BLaER1 (cell line): ENCODE results near the gene GLRX5.
"Not testable (repeated sequence)": the region's sequence is repeated elsewhere in the genome, so short reads cannot be mapped to it uniquely, and the experiment has no call there.

ENCODE experiments used
- H3K27ac ChIP-seq: shearing (Covaris generic); formaldehyde crosslinking; 2 replicates; pipeline ENCODE4 v1.8.1; 2022
- H3K27me3 ChIP-seq: shearing (Covaris generic); formaldehyde crosslinking; 2 replicates; pipeline ENCODE4 v1.8.1; 2022
- H3K36me3 ChIP-seq: shearing (Covaris generic); formaldehyde crosslinking; 2 replicates; pipeline ENCODE4 v1.8.1; 2022
- H3K4me1 ChIP-seq: shearing (Covaris generic); formaldehyde crosslinking; 2 replicates; pipeline ENCODE4 v1.8.1; 2022
- H3K4me2 ChIP-seq: shearing (Covaris generic); formaldehyde crosslinking; 2 replicates; pipeline ENCODE4 v1.8.1; 2022
- H3K4me3 ChIP-seq: shearing (Covaris generic); formaldehyde crosslinking; 2 replicates; pipeline ENCODE4 v1.8.1; 2022
- H3K9ac ChIP-seq: shearing (Covaris generic); formaldehyde crosslinking; 2 replicates; pipeline ENCODE4 v1.8.1; 2022
- H3K9me3 ChIP-seq: shearing (Covaris generic); formaldehyde crosslinking; 2 replicates; pipeline ENCODE4 v1.8.1; 2022
- H4K20me1 ChIP-seq: shearing (Covaris generic); formaldehyde crosslinking; 2 replicates; pipeline ENCODE4 v1.8.1; 2022
- Cebpa-rat ChIP-seq: shearing (Covaris generic); IDR thresholded peaks from 2 replicates; pipeline ENCODE4 v1.8.1; 2022

Gene GLRX5

GRCh38 chr14:95505030-95505589 is 29.7 kb upstream of the GLRX5 start:
- H3K4me2 ChIP-seq: peak overlapping the region; percentile 92
- peak overlapping the region; percentile 36; the same call in 1 of the 2 replicates for H3K9ac ChIP-seq
- no peaks in the 10 kb centered on the region for H3K27me3 ChIP-seq
- H3K27ac ChIP-seq: peak overlapping the region; percentile 90
- H3K36me3 ChIP-seq: peaks cover 97% of the 10 kb centered on the region
- TF ChIP-seq Cebpa-rat: no peak
- H3K4me3 ChIP-seq: no peak overlapping the region
- H3K9me3 ChIP-seq: no peaks in the 10 kb centered on the region
- H4K20me1 ChIP-seq: peaks cover 100% of the 10 kb centered on the region
- peaks cover 100% of the 10 kb centered on the region for H3K4me1 ChIP-seq

- H3K27me3 ChIP-seq: no peaks in the 10 kb centered on the region
- no peaks in the 10 kb centered on the region for H3K9me3 ChIP-seq
- peak overlapping the region; percentile 90 for H3K27ac ChIP-seq
- H3K36me3 ChIP-seq: peaks cover 91% of the 10 kb centered on the region
- H3K4me2 ChIP-seq: peak overlapping the region; percentile 92
- H3K4me3 ChIP-seq: peak overlapping the region; percentile 43
- H3K4me1 ChIP-seq: peaks cover 100% of the 10 kb centered on the region
- H4K20me1 ChIP-seq: peaks cover 97% of the 10 kb centered on the region
- peak overlapping the region; percentile 94 for H3K9ac ChIP-seq
- TF ChIP-seq Cebpa-rat: no peak
Measured at GRCh38 chr14:95507174-95507573, 27.7 kb upstream of the GLRX5 start.

GRCh38 chr14:95507701-95508103 is 27.1 kb upstream of the GLRX5 start:
- H3K9me3 ChIP-seq: no peaks in the 10 kb centered on the region
- no peaks in the 10 kb centered on the region for H3K27me3 ChIP-seq
- peak overlapping the region; percentile 92 for H3K4me2 ChIP-seq
- H3K4me3 ChIP-seq: peak overlapping the region; percentile 43
- peaks cover 99% of the 10 kb centered on the region for H3K4me1 ChIP-seq
- peak overlapping the region; percentile 90 for H3K27ac ChIP-seq
- H4K20me1 ChIP-seq: peaks cover 92% of the 10 kb centered on the region
- peak overlapping the region; percentile 94 for H3K9ac ChIP-seq
- H3K36me3 ChIP-seq: peaks cover 86% of the 10 kb centered on the region
- no peak for TF ChIP-seq Cebpa-rat

- Histone ChIP-seq H3K4me1 (peaks cover 93% of the 10 kb centered on the region), H3K27ac (peak overlapping the region; percentile 90), H3K9me3 (no peaks in the 10 kb centered on the region), H3K4me2 (peak overlapping the region; percentile 92), H4K20me1 (peaks cover 85% of the 10 kb centered on the region), H3K9ac (peak overlapping the region; percentile 94), H3K4me3 (peak overlapping the region; percentile 89), H3K27me3 (no peaks in the 10 kb centered on the region), H3K36me3 (peaks cover 85% of the 10 kb centered on the region)
- no peak for TF ChIP-seq Cebpa-rat
Measured at GRCh38 chr14:95508377-95508776, 26.5 kb upstream of the GLRX5 start.

GRCh38 chr14:95509495-95509894 is 25.4 kb upstream of the GLRX5 start:
- H4K20me1 ChIP-seq: peaks cover 74% of the 10 kb centered on the region
- no peak for TF ChIP-seq Cebpa-rat
- peak overlapping the region; percentile 90 for H3K27ac ChIP-seq
- peaks cover 83% of the 10 kb centered on the region for H3K36me3 ChIP-seq
- peak overlapping the region; percentile 94 for H3K9ac ChIP-seq
- H3K4me3 ChIP-seq: peak overlapping the region; percentile 89
- H3K4me1 ChIP-seq: peaks cover 88% of the 10 kb centered on the region
- no peaks in the 10 kb centered on the region for H3K9me3 ChIP-seq
- peak overlapping the region; percentile 92 for H3K4me2 ChIP-seq
- no peaks in the 10 kb centered on the region for H3K27me3 ChIP-seq

- H3K36me3 ChIP-seq: peaks cover 79% of the 10 kb centered on the region
Measured at GRCh38 chr14:95510344-95510743, 24.5 kb upstream of the GLRX5 start.

GRCh38 chr14:95510804-95511203 is 24.0 kb upstream of the GLRX5 start:
- Histone ChIP-seq H3K36me3 (peaks cover 76% of the 10 kb centered on the region), H3K4me1 (peaks cover 75% of the 10 kb centered on the region), H4K20me1 (peaks cover 61% of the 10 kb centered on the region), H3K9me3 (no peaks in the 10 kb centered on the region), H3K4me3 (peak overlapping the region; percentile 89), H3K27me3 (no peaks in the 10 kb centered on the region), H3K27ac (peak overlapping the region; percentile 90), H3K9ac (peak overlapping the region; percentile 94), H3K4me2 (peak overlapping the region; percentile 92)
- no peak for TF ChIP-seq Cebpa-rat

More at GRCh38 chr14:95510344-95510743, 24.5 kb upstream of the GLRX5 start:
- peaks cover 79% of the 10 kb centered on the region for H3K4me1 ChIP-seq
- H3K9me3 ChIP-seq, H3K27me3 ChIP-seq: not testable (repeated sequence)
- H3K9ac ChIP-seq: peak overlapping the region; percentile 94
- H3K27ac ChIP-seq: peak overlapping the region; percentile 90
- H4K20me1 ChIP-seq: peaks cover 65% of the 10 kb centered on the region
- peak overlapping the region; percentile 89 for H3K4me3 ChIP-seq
- peak overlapping the region; percentile 92 for H3K4me2 ChIP-seq

- H3K4me2 ChIP-seq: peak overlapping the region; percentile 92
- peak overlapping the region; percentile 89 for H3K4me3 ChIP-seq
- no peak for TF ChIP-seq Cebpa-rat
- no peaks in the 10 kb centered on the region for H3K9me3 ChIP-seq
- H3K36me3 ChIP-seq: peaks cover 67% of the 10 kb centered on the region
- peak overlapping the region; percentile 94 for H3K9ac ChIP-seq
- peaks cover 52% of the 10 kb centered on the region for H4K20me1 ChIP-seq
- peak overlapping the region; percentile 90 for H3K27ac ChIP-seq
- no peaks in the 10 kb centered on the region for H3K27me3 ChIP-seq
- H3K4me1 ChIP-seq: peaks cover 66% of the 10 kb centered on the region
Measured at GRCh38 chr14:95511687-95512086, 23.2 kb upstream of the GLRX5 start.

- no peaks in the 10 kb centered on the region for H3K27me3 ChIP-seq
- peak overlapping the region; percentile 94 for H3K9ac ChIP-seq
- peaks cover 36% of the 10 kb centered on the region for H4K20me1 ChIP-seq
- no peak for TF ChIP-seq Cebpa-rat
- H3K36me3 ChIP-seq: peaks cover 51% of the 10 kb centered on the region
- H3K4me2 ChIP-seq: peak overlapping the region; percentile 92
- H3K4me3 ChIP-seq: peak overlapping the region; percentile 89
- H3K4me1 ChIP-seq: peaks cover 66% of the 10 kb centered on the region
- H3K27ac ChIP-seq: peak overlapping the region; percentile 90
- no peaks in the 10 kb centered on the region for H3K9me3 ChIP-seq
Measured at GRCh38 chr14:95513291-95513690, 21.6 kb upstream of the GLRX5 start.

GRCh38 chr14:95514131-95515079 is 20.4 kb upstream of the GLRX5 start:
- Histone ChIP-seq H3K27ac (peak overlapping the region; percentile 90), H3K9me3 (no peaks in the 10 kb centered on the region), H3K4me3 (peak overlapping the region; percentile 89), H3K27me3 (no peaks in the 10 kb centered on the region), H3K9ac (peak overlapping the region; percentile 94), H3K4me2 (peak overlapping the region; percentile 92), H3K36me3 (peaks cover 40% of the 10 kb centered on the region), H3K4me1 (peaks cover 66% of the 10 kb centered on the region), H4K20me1 (peaks cover 25% of the 10 kb centered on the region)
- no peak for TF ChIP-seq Cebpa-rat
